Gastrocnemius medialis (tissue), 4 donors: ENCODE measurements around the gene ETV6.

Source experiments
- POLR2A ChIP-seq, 2 donors: fragments of 450-650 bp; IDR thresholded peaks; one replicate each; pipeline ENCODE4 v1.6.1; 2017; ENCODE audit warnings: antibody characterized with exemption in 2 of 2, mild to moderate bottlenecking in 2 of 2, moderate library complexity in 2 of 2
- TF ChIP-seq, protein P1 (sequence below), 5 experiments: fragments of 450-650 bp in 3 of 5; fragments of 200-600 bp in 2 of 5; sonication (generic) in 2 of 5; IDR thresholded peaks in 4 of 5; conservative IDR thresholded peaks in 1 of 5; 1 replicate in 4 of 5; 2 replicates in 1 of 5; pipeline ENCODE4 v1.5.1; 2016 to 2019; ENCODE audit warnings: antibody characterized with exemption in 5 of 5, mild to moderate bottlenecking in 3 of 5, moderate library complexity in 3 of 5

DNA sequence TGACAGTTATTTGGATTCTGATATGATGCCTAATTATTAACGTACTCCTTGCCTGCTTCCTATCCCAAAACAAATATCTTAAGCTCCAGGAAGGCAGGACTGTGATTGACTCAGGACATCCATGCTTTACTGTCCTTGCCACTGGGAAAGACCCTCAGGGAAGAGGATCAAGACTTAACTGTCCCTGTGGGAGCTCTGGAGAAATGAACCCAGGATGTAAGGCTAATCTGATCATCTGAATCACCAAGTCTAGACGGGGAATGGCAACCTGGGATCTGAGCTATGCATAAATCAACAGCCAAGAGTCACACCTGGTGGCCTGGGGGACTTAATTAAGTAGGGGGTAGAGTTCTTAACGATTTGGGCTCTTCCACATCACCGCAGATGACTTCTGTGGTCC lies 268.0 kb downstream of the ETV6 start:
- TF ChIP-seq, protein P1, sequence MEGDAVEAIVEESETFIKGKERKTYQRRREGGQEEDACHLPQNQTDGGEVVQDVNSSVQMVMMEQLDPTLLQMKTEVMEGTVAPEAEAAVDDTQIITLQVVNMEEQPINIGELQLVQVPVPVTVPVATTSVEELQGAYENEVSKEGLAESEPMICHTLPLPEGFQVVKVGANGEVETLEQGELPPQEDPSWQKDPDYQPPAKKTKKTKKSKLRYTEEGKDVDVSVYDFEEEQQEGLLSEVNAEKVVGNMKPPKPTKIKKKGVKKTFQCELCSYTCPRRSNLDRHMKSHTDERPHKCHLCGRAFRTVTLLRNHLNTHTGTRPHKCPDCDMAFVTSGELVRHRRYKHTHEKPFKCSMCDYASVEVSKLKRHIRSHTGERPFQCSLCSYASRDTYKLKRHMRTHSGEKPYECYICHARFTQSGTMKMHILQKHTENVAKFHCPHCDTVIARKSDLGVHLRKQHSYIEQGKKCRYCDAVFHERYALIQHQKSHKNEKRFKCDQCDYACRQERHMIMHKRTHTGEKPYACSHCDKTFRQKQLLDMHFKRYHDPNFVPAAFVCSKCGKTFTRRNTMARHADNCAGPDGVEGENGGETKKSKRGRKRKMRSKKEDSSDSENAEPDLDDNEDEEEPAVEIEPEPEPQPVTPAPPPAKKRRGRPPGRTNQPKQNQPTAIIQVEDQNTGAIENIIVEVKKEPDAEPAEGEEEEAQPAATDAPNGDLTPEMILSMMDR (IDR thresholded peaks at IDR 0.05 in 4 of 5, conservative IDR thresholded peaks at IDR 0.05 in 1 of 5) = no peak
- no peak for TF ChIP-seq POLR2A (IDR thresholded peaks at IDR 0.05)
